ENCODE measurements around the gene ADAMTS17.

GRCh38 chr15:99983171-99983885 is 358.4 kb downstream of the ADAMTS17 start:
- no peak for TF ChIP-seq POLR2AphosphoS5 (IDR thresholded peaks at IDR 0.05)
- TF ChIP-seq, protein P1, sequence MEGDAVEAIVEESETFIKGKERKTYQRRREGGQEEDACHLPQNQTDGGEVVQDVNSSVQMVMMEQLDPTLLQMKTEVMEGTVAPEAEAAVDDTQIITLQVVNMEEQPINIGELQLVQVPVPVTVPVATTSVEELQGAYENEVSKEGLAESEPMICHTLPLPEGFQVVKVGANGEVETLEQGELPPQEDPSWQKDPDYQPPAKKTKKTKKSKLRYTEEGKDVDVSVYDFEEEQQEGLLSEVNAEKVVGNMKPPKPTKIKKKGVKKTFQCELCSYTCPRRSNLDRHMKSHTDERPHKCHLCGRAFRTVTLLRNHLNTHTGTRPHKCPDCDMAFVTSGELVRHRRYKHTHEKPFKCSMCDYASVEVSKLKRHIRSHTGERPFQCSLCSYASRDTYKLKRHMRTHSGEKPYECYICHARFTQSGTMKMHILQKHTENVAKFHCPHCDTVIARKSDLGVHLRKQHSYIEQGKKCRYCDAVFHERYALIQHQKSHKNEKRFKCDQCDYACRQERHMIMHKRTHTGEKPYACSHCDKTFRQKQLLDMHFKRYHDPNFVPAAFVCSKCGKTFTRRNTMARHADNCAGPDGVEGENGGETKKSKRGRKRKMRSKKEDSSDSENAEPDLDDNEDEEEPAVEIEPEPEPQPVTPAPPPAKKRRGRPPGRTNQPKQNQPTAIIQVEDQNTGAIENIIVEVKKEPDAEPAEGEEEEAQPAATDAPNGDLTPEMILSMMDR (IDR thresholded peaks at IDR 0.05) = no peak
- TF ChIP-seq EP300 (IDR thresholded peaks at IDR 0.05; ENCODE audit: low read depth) = no peak
